KMS-11 (cell line): Measurements from ENCODE around the gene SSX5.
"Not testable (repeated sequence)": the region's sequence is repeated elsewhere in the genome, so short reads cannot be mapped to it uniquely, and the experiment has no call there.

Experiments
- H2AFZ ChIP-seq: fragments of 200-600 bp; sonication (generic); 2 replicates; pipeline ENCODE4 v1.6.1; 2016; ENCODE audit warnings: antibody characterized with exemption, mixed run types, low read depth
- H3K27ac ChIP-seq: fragments of 200-600 bp; sonication (generic); 2 replicates; pipeline ENCODE4 v1.6.1; 2016; ENCODE audit warnings: mild to moderate bottlenecking, mixed run types
- H3K27me3 ChIP-seq: fragments of 200-600 bp; sonication (generic); 2 replicates; pipeline ENCODE4 v1.6.1; 2017; ENCODE audit warnings: mild to moderate bottlenecking, low read depth, mixed run types, moderate library complexity; ENCODE audit not compliant: insufficient read depth
- H3K36me3 ChIP-seq: fragments of 200-600 bp; sonication (generic); 2 replicates; pipeline ENCODE4 v1.6.1; 2017; ENCODE audit warnings: mild to moderate bottlenecking, mixed run types; ENCODE audit not compliant: insufficient read depth
- H3K4me1 ChIP-seq: fragments of 200-600 bp; sonication (generic); 2 replicates; pipeline ENCODE4 v1.6.1; 2016; ENCODE audit warnings: mild to moderate bottlenecking, low read depth, mixed run types; ENCODE audit not compliant: poor library complexity, severe bottlenecking
- H3K4me2 ChIP-seq: fragments of 200-600 bp; sonication (generic); 2 replicates; pipeline ENCODE4 v1.7.0; 2016; ENCODE audit warnings: mild to moderate bottlenecking, mixed run types
- H3K4me3 ChIP-seq: fragments of 200-600 bp; sonication (generic); IDR thresholded peaks from 2 replicates; pipeline ENCODE4 v1.6.1; 2017; ENCODE audit warnings: low read depth, low read length, mixed read lengths; ENCODE audit not compliant: insufficient read depth
- H3K79me2 ChIP-seq: fragments of 200-600 bp; sonication (generic); 2 replicates; pipeline ENCODE4 v1.6.1; 2016; ENCODE audit warnings: low read depth, mixed run types; ENCODE audit not compliant: insufficient read depth
- H3K9ac ChIP-seq: fragments of 200-600 bp; sonication (generic); 2 replicates; pipeline ENCODE4 v1.6.1; 2016; ENCODE audit warnings: mild to moderate bottlenecking, mixed run types
- H4K20me1 ChIP-seq: fragments of 200-600 bp; sonication (generic); 2 replicates; pipeline ENCODE4 v1.6.1; 2016; ENCODE audit warnings: mild to moderate bottlenecking, mixed run types; ENCODE audit not compliant: insufficient read depth
- CTCF ChIP-seq: fragments of 200-600 bp; sonication (generic); conservative IDR thresholded peaks from 2 replicates; pipeline ENCODE4 v1.6.1; 2017; ENCODE audit warnings: low read depth, mild to moderate bottlenecking, antibody characterized with exemption, low read length, moderate library complexity, mixed read lengths

Gene SSX5

GRCh38 chrX:48153769-48154168, 42.8 kb downstream of the SSX5 start:
- H3K9ac ChIP-seq, result no peak overlapping the region
- H2AFZ ChIP-seq, result no peak overlapping the region
- H4K20me1 ChIP-seq, result no peaks in the 10 kb centered on the region
- H3K27ac ChIP-seq, result no peak overlapping the region
- no peak overlapping the region for H3K4me3 ChIP-seq
- H3K36me3 ChIP-seq, result no peaks in the 10 kb centered on the region
- no peaks in the 10 kb centered on the region for H3K4me1 ChIP-seq
- H3K27me3 ChIP-seq, result no peaks in the 10 kb centered on the region
- no peaks in the 10 kb centered on the region for H3K79me2 ChIP-seq
- no peak overlapping the region for H3K4me2 ChIP-seq
- TF ChIP-seq CTCF, result no peak

GRCh38 chrX:48142697-48143096, 53.9 kb downstream of the SSX5 start:
- H3K27ac ChIP-seq, H3K27me3 ChIP-seq, H4K20me1 ChIP-seq, H3K4me2 ChIP-seq, H3K79me2 ChIP-seq, H3K36me3 ChIP-seq, H3K4me1 ChIP-seq, H3K4me3 ChIP-seq, H3K9ac ChIP-seq, H2AFZ ChIP-seq: not testable (repeated sequence)

GRCh38 chrX:48141810-48142508, 54.6 kb downstream of the SSX5 start:
- H4K20me1 ChIP-seq, H3K79me2 ChIP-seq, H3K36me3 ChIP-seq, H3K27ac ChIP-seq, H3K4me1 ChIP-seq, H3K4me3 ChIP-seq, H3K9ac ChIP-seq, H2AFZ ChIP-seq, H3K4me2 ChIP-seq, H3K27me3 ChIP-seq: not testable (repeated sequence)

GRCh38 chrX:48139076-48139475, 57.5 kb downstream of the SSX5 start:
- H3K9ac ChIP-seq, H3K4me3 ChIP-seq, H3K27ac ChIP-seq: not testable (repeated sequence)

More at GRCh38 chrX:48139076-48139475, 57.5 kb downstream of the SSX5 start:
- H4K20me1 ChIP-seq, H3K79me2 ChIP-seq, H2AFZ ChIP-seq, H3K4me1 ChIP-seq, H3K27me3 ChIP-seq, H3K36me3 ChIP-seq, H3K4me2 ChIP-seq: not testable (repeated sequence)
